GM12873 (cell line): Measurements from ENCODE around the gene HMCN1.

ENCODE experiments used
- TF ChIP-seq, protein P1 (sequence below): IDR thresholded peaks from 2 replicates; pipeline ENCODE4 v1.5.1; 2012; ENCODE audit warnings: low read depth, mild to moderate bottlenecking, moderate library complexity, low read length, control low read depth; ENCODE audit not compliant: insufficient read depth; ENCODE audit errors: missing control alignments

Gene HMCN1

DNA sequence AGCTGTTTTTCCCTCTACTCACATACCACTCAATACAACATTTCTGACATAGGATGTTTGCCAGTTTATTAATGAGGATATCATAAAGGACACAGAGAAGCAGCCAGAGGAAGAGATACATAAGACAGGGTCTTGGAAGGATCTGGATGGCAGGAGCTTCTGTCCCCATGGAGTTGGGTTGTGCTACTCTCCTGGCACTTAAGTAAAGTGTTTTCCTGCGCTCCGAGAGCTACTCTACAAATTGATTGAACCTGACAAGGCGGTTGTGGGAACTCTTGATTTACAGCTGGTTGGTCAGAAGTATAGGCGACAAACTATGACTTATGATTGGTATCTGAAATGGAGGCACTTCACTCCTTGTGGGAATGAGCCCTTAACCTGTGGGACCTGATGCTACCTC lies 208.8 kb downstream of the HMCN1 start:
- TF ChIP-seq, protein P1, sequence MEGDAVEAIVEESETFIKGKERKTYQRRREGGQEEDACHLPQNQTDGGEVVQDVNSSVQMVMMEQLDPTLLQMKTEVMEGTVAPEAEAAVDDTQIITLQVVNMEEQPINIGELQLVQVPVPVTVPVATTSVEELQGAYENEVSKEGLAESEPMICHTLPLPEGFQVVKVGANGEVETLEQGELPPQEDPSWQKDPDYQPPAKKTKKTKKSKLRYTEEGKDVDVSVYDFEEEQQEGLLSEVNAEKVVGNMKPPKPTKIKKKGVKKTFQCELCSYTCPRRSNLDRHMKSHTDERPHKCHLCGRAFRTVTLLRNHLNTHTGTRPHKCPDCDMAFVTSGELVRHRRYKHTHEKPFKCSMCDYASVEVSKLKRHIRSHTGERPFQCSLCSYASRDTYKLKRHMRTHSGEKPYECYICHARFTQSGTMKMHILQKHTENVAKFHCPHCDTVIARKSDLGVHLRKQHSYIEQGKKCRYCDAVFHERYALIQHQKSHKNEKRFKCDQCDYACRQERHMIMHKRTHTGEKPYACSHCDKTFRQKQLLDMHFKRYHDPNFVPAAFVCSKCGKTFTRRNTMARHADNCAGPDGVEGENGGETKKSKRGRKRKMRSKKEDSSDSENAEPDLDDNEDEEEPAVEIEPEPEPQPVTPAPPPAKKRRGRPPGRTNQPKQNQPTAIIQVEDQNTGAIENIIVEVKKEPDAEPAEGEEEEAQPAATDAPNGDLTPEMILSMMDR: no peak

GRCh38 chr1:185956881-185957280 lies 222.7 kb downstream of the HMCN1 start:
- TF ChIP-seq, protein P1: no peak

GRCh38 chr1:185957441-185958363 lies 223.5 kb downstream of the HMCN1 start:
- TF ChIP-seq, protein P1: no peak

- TF ChIP-seq, protein P1: no peak
Measured at GRCh38 chr1:185960422-185961321, 226.5 kb downstream of the HMCN1 start.

DNA sequence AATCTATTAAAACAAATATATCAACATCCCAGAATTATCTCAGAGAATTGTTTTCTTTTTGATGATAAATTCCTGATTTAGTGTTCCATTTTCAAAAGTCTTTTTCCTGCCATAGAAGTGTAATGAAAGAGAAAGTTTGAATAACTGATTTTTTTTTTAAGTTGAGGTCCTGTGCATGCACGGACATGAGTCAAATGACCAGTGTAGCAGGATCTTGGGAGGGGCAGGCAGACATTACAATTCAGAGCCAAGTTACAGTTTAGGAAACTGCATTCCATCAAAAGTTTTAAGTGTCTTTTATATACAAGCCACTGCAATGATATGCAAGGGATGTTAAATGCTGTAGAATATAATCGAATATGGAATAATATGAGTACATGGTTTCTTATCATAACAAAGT lies 227.5 kb downstream of the HMCN1 start:
- TF ChIP-seq, protein P1: no peak

- TF ChIP-seq, protein P1: no peak
Measured at GRCh38 chr1:185964946-185965345, 230.8 kb downstream of the HMCN1 start.

DNA sequence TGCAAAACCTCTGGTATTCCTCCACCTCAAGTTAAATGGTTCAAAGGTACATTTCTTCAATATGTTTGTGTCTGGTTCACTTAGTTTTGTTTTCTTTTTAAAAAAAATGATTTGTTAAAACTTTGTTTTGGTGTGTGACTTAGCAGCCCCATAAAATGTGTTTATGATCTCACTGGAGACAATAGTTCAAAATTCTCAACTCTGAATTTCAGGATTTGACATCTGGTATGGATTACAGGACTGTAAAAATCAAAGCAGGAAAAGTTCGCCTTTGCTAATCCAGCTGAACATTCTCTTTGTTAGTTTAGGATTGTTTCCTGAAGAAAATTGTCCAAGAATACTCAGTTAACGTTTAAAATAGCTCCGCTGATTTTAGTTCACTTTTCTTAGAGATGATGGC lies 231.7 kb downstream of the HMCN1 start:
- TF ChIP-seq, protein P1: no peak
